GM19468 (cell line): ENCODE data around the gene TP53I3.
"Not testable (repeated sequence)": the region's sequence is repeated elsewhere in the genome, so short reads cannot be mapped to it uniquely, and the experiment has no call there.

Source experiments
- ATAC-seq: cut with Tn5 transposase; IDR thresholded peaks from one replicate; pipeline ENCODE4 v1.9.1; 2021; ENCODE audit warnings: mild to moderate bottlenecking, moderate library complexity, moderate number of reproducible peaks; ENCODE audit not compliant: unreplicated experiment; ENCODE audit errors: extremely low read depth

Gene TP53I3

DNA sequence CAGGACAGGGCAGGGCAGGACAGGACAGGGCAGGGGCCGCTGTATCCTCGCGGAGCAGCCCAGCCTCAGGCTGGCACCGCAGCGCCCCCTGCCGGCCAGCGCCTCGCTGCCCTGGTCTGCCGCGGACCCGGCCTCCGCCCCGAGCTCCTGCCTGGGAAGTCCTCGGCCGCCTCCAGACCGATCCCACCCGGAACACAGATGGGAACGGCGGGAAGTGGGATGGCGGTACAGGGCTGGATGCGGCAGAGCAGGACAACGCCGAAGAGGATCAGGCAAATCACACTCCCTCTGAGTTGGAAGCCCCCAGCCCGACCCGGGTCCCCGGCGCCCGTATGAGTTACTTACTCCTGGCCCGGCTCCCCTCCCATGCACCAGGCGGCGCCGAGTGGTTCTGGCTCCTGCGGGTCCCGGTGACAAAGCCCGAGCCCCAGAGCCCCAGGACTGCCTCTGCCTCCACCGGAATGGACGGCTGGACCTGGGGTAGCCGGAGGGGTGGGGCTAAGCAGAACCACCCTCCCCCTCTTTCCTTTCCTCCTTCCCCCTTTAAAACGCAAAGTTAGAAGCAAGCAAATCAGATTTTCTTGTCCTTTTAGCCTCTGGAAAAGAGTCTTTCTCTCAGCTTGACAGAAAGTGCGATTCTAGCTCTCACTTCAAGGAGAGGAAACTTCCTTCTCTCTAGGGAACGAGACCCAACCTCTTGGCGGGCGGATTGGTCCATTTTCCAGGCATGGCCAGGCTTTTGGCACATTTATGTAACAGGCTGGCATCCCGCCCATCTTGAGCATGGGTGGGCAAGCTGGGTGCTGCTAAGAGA is at the start of gene TP53I3:
TSS of gene TP53I3 (minus strand) at position 449 of the 814 bp plus-strand sequence. CDS start 508 bp downstream, outside the sequence.
- ATAC-seq, result peak; percentile 46

DNA sequence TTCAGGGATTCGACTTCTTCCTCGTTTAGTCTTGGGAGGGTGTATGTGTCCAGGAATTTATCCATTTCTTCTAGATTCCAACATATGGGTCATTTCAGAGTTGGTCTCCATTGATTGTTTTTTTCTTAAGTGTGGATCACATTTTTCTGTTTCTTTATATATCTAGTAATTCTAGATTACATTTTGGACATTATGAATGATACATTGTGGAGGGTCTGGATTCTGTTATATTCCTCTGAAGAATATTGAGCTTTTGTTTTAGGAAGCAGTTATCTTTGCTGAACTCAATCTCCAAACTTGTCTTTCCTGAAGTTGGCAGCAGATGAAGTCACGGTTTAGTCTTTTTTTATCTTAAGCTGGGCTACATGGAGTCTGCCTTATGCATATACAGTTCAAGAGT is 47.9 kb upstream of the TP53I3 start:
- no peak for ATAC-seq

GRCh38 chr2:24125956-24126355 is 41.3 kb upstream of the TP53I3 start:
- no peak for ATAC-seq

DNA sequence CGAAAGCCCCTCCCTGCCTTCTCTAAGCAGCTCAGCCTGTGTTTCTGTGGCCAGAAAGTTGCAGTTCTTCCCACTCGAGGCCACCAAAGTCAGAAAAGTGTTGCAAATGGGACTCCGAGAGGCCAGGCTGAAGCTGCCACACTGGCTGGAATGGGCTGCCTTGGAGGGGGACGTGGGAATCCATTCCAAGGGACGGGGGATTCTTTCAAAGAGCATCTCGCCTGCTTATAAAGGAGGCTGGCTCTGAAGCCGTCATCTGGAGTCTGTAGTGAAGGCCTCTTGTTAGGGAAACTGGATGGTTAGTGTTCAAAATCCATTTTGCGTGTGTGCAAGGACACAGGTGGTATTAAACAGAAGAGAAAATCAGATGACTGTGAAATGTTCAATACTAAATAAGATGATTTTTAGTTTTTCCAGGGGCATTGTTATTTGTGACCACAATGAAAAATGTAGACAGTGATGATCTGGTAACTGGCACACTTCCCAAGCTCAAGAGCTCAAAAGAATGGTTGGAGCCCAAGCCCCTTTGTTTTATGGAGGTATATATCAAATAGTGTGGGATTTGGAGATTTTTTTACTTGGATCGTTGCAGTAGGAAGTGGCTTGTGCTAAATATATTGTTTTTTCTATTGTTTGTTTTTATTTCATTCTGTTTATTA is 39.4 kb upstream of the TP53I3 start:
- no peak for ATAC-seq

- peak; percentile 67 for ATAC-seq
Observed at GRCh38 chr2:24123195-24123921, 38.7 kb upstream of the TP53I3 start, which contains the start of the genes FAM228B and PFN4. FAM228B (plus strand) TSS chr2:24123469; CDS start chr2:24124362, 893 bp downstream. PFN4 (minus strand) TSS chr2:24123334; CDS start chr2:24122535, 799 bp downstream.

GRCh38 chr2:24122366-24123194 is 37.9 kb upstream of the TP53I3 start:
- ATAC-seq, result no peak

DNA sequence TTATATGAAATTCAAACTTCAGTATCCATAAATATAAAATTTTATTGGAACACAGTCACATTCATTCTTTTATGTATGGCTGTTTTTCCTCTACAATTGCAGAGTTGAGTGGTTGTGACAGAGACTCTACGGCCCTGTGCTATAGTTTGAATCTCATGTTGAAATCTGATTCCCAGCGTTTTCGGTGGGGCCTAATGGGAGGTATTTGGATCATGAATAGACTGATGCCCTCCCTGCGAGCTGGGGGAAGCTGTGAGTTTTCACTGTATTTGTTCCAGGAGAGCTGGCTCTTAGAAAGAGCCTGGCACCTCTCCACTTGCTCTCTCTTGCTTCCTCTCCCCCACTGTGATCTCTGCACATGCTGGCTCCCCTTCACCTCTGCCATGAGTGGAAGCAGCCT is 36.8 kb upstream of the TP53I3 start:
- ATAC-seq, result no peak

DNA sequence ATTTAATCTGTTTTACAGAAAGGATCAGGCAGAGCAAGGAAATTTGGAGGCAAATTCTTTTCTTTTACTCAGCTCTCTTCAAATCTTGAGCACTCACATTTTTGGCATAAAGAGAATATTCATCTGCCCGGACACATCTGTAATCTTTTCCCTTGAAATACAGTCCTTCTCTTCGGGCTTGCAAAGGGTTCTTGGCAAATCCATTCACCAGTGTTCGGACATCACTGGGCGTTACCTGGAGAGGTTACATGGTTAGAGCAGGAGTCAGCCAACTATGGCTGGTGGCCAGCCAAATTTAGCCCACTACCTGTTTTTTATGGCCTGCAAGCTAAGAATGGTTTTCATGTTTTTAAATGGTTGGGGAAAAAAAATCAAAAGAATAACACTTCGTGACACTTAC is 36.4 kb upstream of the TP53I3 start:
- no peak for ATAC-seq

DNA sequence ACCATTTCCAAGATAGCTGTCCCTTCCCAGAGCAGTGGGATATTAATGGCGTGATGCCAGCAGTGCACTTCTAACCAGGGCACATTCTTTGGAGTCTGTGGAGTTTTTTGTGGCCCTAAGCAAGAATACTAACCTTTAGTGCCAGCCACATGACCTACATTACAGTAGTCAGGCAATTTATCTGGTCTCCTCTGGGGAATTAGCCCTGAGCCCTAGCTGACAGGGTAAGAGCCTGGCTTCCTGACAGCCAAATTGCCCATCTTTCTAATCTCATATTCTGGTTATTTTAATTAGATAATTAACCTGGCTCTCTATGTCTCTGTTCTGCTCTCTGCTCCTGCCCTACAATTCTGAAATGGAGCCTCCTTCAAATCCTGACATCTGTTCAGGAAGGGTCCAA is 33.3 kb upstream of the TP53I3 start:
- no peak for ATAC-seq

GRCh38 chr2:24115057-24115456 is 30.4 kb upstream of the TP53I3 start:
- ATAC-seq, result no peak

DNA sequence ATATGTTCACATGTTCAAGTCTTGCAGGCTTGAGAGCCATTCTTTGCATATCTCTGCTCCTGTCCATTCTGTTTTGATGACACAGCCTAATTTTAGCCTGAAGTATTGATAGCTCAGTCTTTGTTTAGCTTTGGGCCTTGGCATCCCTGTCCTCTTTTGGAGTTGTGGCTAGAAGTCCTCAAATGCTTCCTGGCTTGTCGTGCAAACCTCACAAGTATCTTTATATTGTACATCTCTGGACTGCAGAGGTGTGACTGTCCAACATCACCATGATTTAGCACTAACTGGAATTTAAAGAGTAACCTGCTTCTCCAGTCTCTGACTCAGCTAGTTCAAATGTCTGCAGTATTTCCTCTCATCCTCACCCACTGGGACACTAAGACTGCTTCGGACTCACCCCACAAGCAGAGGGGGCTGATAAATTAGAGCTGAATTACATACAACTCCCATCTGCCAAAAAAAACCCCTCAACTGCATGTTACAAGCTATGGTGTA is 26.8 kb upstream of the TP53I3 start:
- ATAC-seq, result no peak

GRCh38 chr2:24110660-24111303 is 26.1 kb upstream of the TP53I3 start:
- ATAC-seq, result no peak

DNA sequence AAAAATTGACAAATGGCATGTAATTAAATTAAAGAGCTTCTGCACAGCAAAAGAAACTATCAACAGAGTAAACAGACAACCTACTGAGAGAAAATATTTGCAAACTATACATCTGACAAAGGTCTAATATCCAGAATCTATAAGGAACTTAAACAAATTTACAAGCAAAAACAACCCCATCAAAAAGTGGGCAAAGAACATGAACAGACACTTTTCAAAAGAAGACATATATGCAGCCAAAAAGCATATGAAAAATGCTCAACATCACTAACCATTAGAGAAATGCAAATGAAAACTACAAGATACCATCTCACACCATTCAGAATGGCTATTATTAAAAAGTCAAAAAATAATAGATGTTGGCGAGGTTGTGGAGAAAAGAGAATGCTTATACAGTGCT is 24.8 kb upstream of the TP53I3 start:
- ATAC-seq, result not testable (repeated sequence)

- no peak for ATAC-seq
Observed at GRCh38 chr2:24107336-24107735, 22.7 kb upstream of the TP53I3 start.

- no peak for ATAC-seq
Observed at GRCh38 chr2:24106786-24107185, 22.2 kb upstream of the TP53I3 start.

DNA sequence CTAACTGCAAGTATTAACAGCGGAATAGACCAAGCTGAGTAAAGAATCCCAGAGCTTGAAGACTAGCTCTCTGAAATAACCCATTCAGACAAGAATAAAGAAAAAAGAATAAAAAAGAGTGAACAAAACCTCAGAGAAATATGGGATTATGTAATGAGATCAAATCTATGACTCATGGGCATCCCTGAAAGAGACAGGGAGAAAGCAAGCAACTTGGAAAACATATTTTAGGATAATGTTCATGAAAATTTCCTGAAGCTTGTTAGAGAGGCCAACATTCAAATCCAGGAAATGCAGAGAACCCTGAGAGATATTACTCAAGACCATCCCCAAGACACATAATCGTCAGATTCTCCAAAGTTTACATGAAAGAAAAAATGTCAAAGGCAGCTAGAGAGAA is 21.2 kb upstream of the TP53I3 start:
- ATAC-seq, result no peak

GRCh38 chr2:24104906-24105305 is 20.3 kb upstream of the TP53I3 start:
- no peak for ATAC-seq

- ATAC-seq, result no peak
Observed at GRCh38 chr2:24104110-24104650, 19.5 kb upstream of the TP53I3 start.

GRCh38 chr2:24102677-24103076 is 18.0 kb upstream of the TP53I3 start:
- no peak for ATAC-seq
